HepG2 (cell line): ENCODE results near the gene ADGRL3. TPM values are rescaled to one million over a fixed set of nuclear protein-coding genes. Genes with fewer than 3 reads are reported as not detected.

Experiments
- ATAC-seq: fragments of 200-7000 bp; cut with Tn5 transposase; 3 replicates; pipeline ENCODE4 v1.9.1; 2020; ENCODE audit warnings: mild to moderate bottlenecking, moderate library complexity
- BruUV-seq: library from RNA; stranded (reverse); fragments of 400-500 nt; replicated peaks from 2 replicates; lab custom pipeline; 2021; lab: Mats Ljungman, UMichigan
- CTCF ChIA-PET: fragments of 300-600 bp; formaldehyde crosslinking; extraction: SDS; loops from one replicate; lab custom pipeline; 2021; ENCODE audit warnings: low total read pairs, inconsistent platforms, low intra/inter-chr PET ratio; lab: Yijun Ruan, JAX
- POLR2A ChIA-PET: fragments of 350-600 bp; sonication (Branson Sonifier 250); formaldehyde crosslinking; loops from one replicate; lab custom pipeline; 2020; ENCODE audit warnings: antibody characterized with exemption, inconsistent platforms; lab: Yijun Ruan, JAX
- DNase-seq: peaks from one replicate; pipeline ENCODE4 v3.0.0-alpha.2; 2015; ENCODE audit warnings: low spot score
- FAIRE-seq: peaks from 3 replicates; lab custom pipeline; 2011; peaks lifted over from hg19 to GRCh38; lab: Jason Lieb, UNC
- H2AFZ ChIP-seq: one replicate; pipeline ENCODE4 v1.6.1; 2011; ENCODE audit warnings: low read length, inconsistent platforms
- H3K27ac ChIP-seq: fragments of 300-600 bp; 3 replicates; pipeline ENCODE4 v1.8.0; 2011; ENCODE audit warnings: mixed run types, mild to moderate bottlenecking, mixed read lengths, low read length, inconsistent platforms; ENCODE audit not compliant: insufficient read depth; ENCODE audit errors: extremely low read length
- H3K27me3 ChIP-seq, 2 experiments: fragments of 200-600 bp in 1 of 2; 2 replicates in 1 of 2; 3 replicates in 1 of 2; pipeline versions ENCODE4 v1.6.0 to v1.8.0; 2011; ENCODE audit warnings: low read length in 2 of 2, mild to moderate bottlenecking in 2 of 2, moderate library complexity in 2 of 2, inconsistent platforms in 1 of 2; ENCODE audit not compliant: insufficient read depth in 2 of 2, control insufficient read depth in 1 of 2
- H3K36me3 ChIP-seq, 2 experiments: fragments of 200-600 bp in 1 of 2; replicated peaks in 1 of 2; 2 replicates in 1 of 2; 3 replicates in 1 of 2; pipeline versions ENCODE4 v1.5.1 to v1.8.0; 2011; ENCODE audit warnings: low read length in 2 of 2, inconsistent platforms in 1 of 2; ENCODE audit not compliant: insufficient read depth in 2 of 2, control insufficient read depth in 1 of 2
- H3K4me1 ChIP-seq: 2 replicates; pipeline ENCODE4 v1.5.1; 2012; ENCODE audit warnings: low read length, inconsistent platforms; ENCODE audit not compliant: insufficient read depth
- H3K4me2 ChIP-seq: 2 replicates; pipeline ENCODE4 v1.6.0; 2011; ENCODE audit warnings: low read depth, low read length, inconsistent platforms
- H3K4me3 ChIP-seq, 3 experiments: fragments of 200-600 bp in 1 of 3; sonication (generic), shearing (Covaris generic) in 1 of 3; replicated peaks in 1 of 3; 2 replicates each; pipeline ENCODE4 v1.5.1; 2011 to 2016; ENCODE audit warnings: low read length in 3 of 3, inconsistent platforms in 2 of 3, low read depth in 2 of 3, mild to moderate bottlenecking in 2 of 3, control low read depth in 1 of 3, mixed read lengths in 1 of 3; ENCODE audit not compliant: insufficient read depth in 1 of 3
- H3K79me2 ChIP-seq: one replicate; pipeline ENCODE4 v1.6.1; 2011; ENCODE audit warnings: low read length, inconsistent platforms; ENCODE audit not compliant: insufficient read depth
- H3K9ac ChIP-seq: 2 replicates; pipeline ENCODE4 v1.6.0; 2011; ENCODE audit warnings: mild to moderate bottlenecking, low read depth, low read length, inconsistent platforms; ENCODE audit not compliant: insufficient read depth
- H3K9me3 ChIP-seq: 2 replicates; pipeline ENCODE4 v1.5.1; 2012; ENCODE audit warnings: mild to moderate bottlenecking, low read length
- H4K20me1 ChIP-seq: 2 replicates; pipeline ENCODE4 v1.6.0; 2011; ENCODE audit warnings: inconsistent platforms, mild to moderate bottlenecking, low read length, moderate library complexity; ENCODE audit not compliant: insufficient read depth
- PCBP1 ChIP-seq: fragments of 200-400 bp; formaldehyde crosslinking; IDR thresholded peaks from 2 replicates; pipeline ENCODE4 v1.6.1; 2017; ENCODE audit warnings: mild to moderate bottlenecking, low read depth, low read length, borderline replicate concordance
- SNRNP70 ChIP-seq: fragments of 200-400 bp; formaldehyde crosslinking; IDR thresholded peaks from 2 replicates; pipeline ENCODE4 v1.6.1; 2017; ENCODE audit warnings: mild to moderate bottlenecking, low read depth, low read length, moderate library complexity
- SOX5 ChIP-seq: IDR thresholded peaks from 2 replicates; pipeline ENCODE4 v1.6.1; 2016; ENCODE audit warnings: borderline replicate concordance
- TBP ChIP-seq: sonication (generic); formaldehyde crosslinking; IDR thresholded peaks from 2 replicates; pipeline ENCODE4 v1.5.0; 2020; ENCODE audit warnings: missing genetic modification reagents
- ZNF790 ChIP-seq: sonication (generic); formaldehyde crosslinking; IDR thresholded peaks from 2 replicates; pipeline ENCODE4 v1.8.0; 2022; ENCODE audit warnings: missing genetic modification reagents, mild to moderate bottlenecking, borderline replicate concordance
- ZNF883 ChIP-seq: sonication (generic); formaldehyde crosslinking; IDR thresholded peaks from 2 replicates; pipeline ENCODE4 v1.5.1; 2020; ENCODE audit warnings: mild to moderate bottlenecking, missing genetic modification reagents; ENCODE audit errors: not compliant biosample characterization
- WGBS: methylation state at CpG from one replicate; pipeline ENCODE4 v1.1.6; 2017; ENCODE audit warnings: low lambda C conversion rate; 5-methylcytosine and 5-hydroxymethylcytosine counted together
- in situ Hi-C: cut with HindIII; loops from 2 replicates; pipeline ENCODE4 v1.10.0; 2017; ENCODE audit warnings: low pct_unique_long_range_greater_than_20kb; ENCODE audit not compliant: extremely low pct_ligation_motif_present
- intact Hi-C: fragments of 100-400 bp; cut with micrococcal nuclease; formaldehyde crosslinking; loops from one replicate; pipeline ENCODE4 v1.10.0; 2022; ENCODE audit not compliant: unreplicated experiment
- polyA plus RNA-seq, 8 experiments: library from polyadenylated mRNA; depleted of rRNA in 3 of 8; stranded (reverse) in 7 of 8; unstranded in 1 of 8; fragments of >200 nt; fragmentation: Illumina TruSeq in 4 of 8; extraction: Trizol in 4 of 8; gene quantifications; 2 replicates each; pipeline versions ENCODE4 v1.2.1 to v1.2.3, GENCODE V29; 2011 to 2016; ENCODE audit warnings: low read depth in 4 of 8, missing spikeins in 1 of 8, mixed read lengths in 1 of 8; ENCODE audit not compliant: insufficient read depth in 1 of 8
- total RNA-seq, 5 experiments: library from RNA; depleted of rRNA; stranded (reverse); fragments of >200 nt; fragmentation: Illumina TruSeq; extraction: Trizol; gene quantifications; 2 replicates each; pipeline ENCODE4 v1.2.3, GENCODE V29; 2016; ENCODE audit warnings: low read depth in 1 of 5
- TF ChIP-seq, protein P1 (sequence below): sonication (generic); formaldehyde crosslinking; IDR thresholded peaks from 2 replicates; pipeline ENCODE4 v1.8.0; 2022; ENCODE audit warnings: low read depth, missing genetic modification reagents

ADGRL3 gene
- total and polyA plus RNA-seq, 2 of the 13 experiments (the other 11 are each of a cell fraction or from before 2014, with no cell fraction given) = 0.04 to 0.05 TPM

DNA sequence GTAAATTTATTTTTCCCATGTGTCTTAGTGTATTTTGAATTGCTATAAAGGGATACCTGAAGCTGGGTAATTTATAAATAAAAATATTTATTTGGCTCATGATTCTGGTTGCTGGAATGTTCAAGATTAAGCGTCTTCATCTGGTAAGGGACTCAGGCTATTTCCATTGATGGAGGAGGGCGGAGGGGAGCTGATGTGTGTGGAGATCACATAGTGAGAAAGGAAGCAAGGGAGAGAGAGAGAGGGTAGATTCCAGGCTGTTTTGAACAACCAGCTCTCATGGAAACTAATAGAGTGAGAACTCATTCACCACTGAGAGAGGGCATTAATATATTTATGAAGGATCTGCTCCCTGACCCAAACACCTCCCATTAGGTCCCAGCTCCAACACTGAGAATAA, 39.6 kb upstream of the ADGRL3 start (continued):
- TF ChIP-seq, protein P1, sequence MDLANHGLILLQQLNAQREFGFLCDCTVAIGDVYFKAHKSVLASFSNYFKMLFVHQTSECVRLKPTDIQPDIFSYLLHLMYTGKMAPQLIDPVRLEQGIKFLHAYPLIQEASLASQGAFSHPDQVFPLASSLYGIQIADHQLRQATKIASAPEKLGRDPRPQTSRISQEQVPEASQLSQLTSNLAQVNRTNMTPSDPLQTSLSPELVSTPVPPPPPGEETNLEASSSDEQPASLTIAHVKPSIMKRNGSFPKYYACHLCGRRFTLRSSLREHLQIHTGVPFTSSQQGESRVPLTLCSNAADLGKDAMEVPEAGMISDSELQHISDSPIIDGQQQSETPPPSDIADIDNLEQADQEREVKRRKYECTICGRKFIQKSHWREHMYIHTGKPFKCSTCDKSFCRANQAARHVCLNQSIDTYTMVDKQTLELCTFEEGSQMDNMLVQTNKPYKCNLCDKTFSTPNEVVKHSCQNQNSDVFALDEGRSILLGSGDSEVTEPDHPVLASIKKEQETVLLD (CRISPR knock-in tag) = no peak

- intact Hi-C loops (no loop called here), in situ Hi-C loops (no loop called here)
- H3K9ac ChIP-seq = no peak overlapping the region
- no TSS peak for BruUV-seq
- ChIA-PET POLR2A (no interaction called here), CTCF (no interaction called here)
- no peaks in the 10 kb centered on the region for H3K79me2 ChIP-seq
- TF ChIP-seq ZNF790 (CRISPR knock-in tag) = no peak
- no peak for TF ChIP-seq SOX5 (CRISPR knock-in tag)
- no peak for TF ChIP-seq ZNF883 (CRISPR knock-in tag)
- TF ChIP-seq PCBP1 = no peak
- TF ChIP-seq SNRNP70 = no peak
- no peak for TF ChIP-seq TBP (CRISPR knock-in tag)
- H3K36me3 ChIP-seq = no peaks in the 10 kb centered on the region
- no peaks in the 10 kb centered on the region for H3K4me1 ChIP-seq
- H4K20me1 ChIP-seq = no peaks in the 10 kb centered on the region
- H3K9me3 ChIP-seq = no peaks in the 10 kb centered on the region
- H3K27ac ChIP-seq = no peak overlapping the region
- no peak for FAIRE-seq
- no peak overlapping the region for H3K4me3 ChIP-seq
- DNase-seq = no peak
- H3K4me2 ChIP-seq = no peak overlapping the region
- no peaks in the 10 kb centered on the region for H3K27me3 ChIP-seq
- no peak for ATAC-seq
- WGBS = 7% methylated on average over 1 of the region's 1 CpG
- no peak overlapping the region for H2AFZ ChIP-seq
These were observed 38.0 kb upstream of the ADGRL3 start for GRCh38 chr4:61162116-61162515.
